Nephron (organoid): ENCODE measurements around the gene SOX9.
"Not testable (repeated sequence)": the region's sequence is repeated elsewhere in the genome, so short reads cannot be mapped to it uniquely, and the experiment has no call there.

Experiments
- H3K27ac Mint-ChIP-seq, 3 experiments: 2 replicates each; pipeline ENCODE4 v1.8.0; 2020; ENCODE audit warnings: mixed read lengths in 3 of 3, mild to moderate bottlenecking in 2 of 3, moderate library complexity in 1 of 3
- H3K27me3 Mint-ChIP-seq: 2 replicates; pipeline ENCODE4 v1.8.0; 2021; ENCODE audit warnings: low read depth, mild to moderate bottlenecking, moderate library complexity, mixed read lengths
- H3K36me3 Mint-ChIP-seq: 2 replicates; pipeline ENCODE4 v1.8.0; 2020; ENCODE audit warnings: low read depth, mixed read lengths
- H3K4me1 Mint-ChIP-seq: 2 replicates; pipeline ENCODE4 v1.8.0; 2020; ENCODE audit warnings: mixed read lengths
- H3K4me3 Mint-ChIP-seq, 3 experiments: 2 replicates each; pipeline ENCODE4 v1.8.0; 2020; ENCODE audit warnings: mild to moderate bottlenecking in 3 of 3, mixed read lengths in 3 of 3, moderate library complexity in 2 of 3
- H3K9me3 Mint-ChIP-seq: 2 replicates; pipeline ENCODE4 v1.8.0; 2020; ENCODE audit warnings: mixed read lengths
- CTCF ChIP-seq, 3 experiments: fragments of 200-600 bp; sonication (generic); IDR thresholded peaks; one replicate each; pipeline ENCODE4 v1.5.0; 2021; ENCODE audit warnings: antibody characterized with exemption in 3 of 3; ENCODE audit not compliant: unreplicated experiment in 3 of 3

SOX9 gene

GRCh38 chr17:72111336-72111923, 9.4 kb upstream of the SOX9 start:
- no peak overlapping the region for H3K27ac Mint-ChIP-seq
- peaks cover 4% of the 10 kb centered on the region for H3K4me1 Mint-ChIP-seq
- H3K27me3 Mint-ChIP-seq = peaks cover 87% of the 10 kb centered on the region

GRCh38 chr17:72111926-72112325, 8.9 kb upstream of the SOX9 start:
- H3K27me3 Mint-ChIP-seq = peaks cover 87% of the 10 kb centered on the region
- not testable (repeated sequence) for H3K9me3 Mint-ChIP-seq, H3K4me1 Mint-ChIP-seq, H3K27ac Mint-ChIP-seq, H3K4me3 Mint-ChIP-seq, H3K36me3 Mint-ChIP-seq

More at GRCh38 chr17:72111336-72111923, 9.4 kb upstream of the SOX9 start:
- Mint-ChIP-seq H3K4me3 (no peak overlapping the region), H3K9me3 (no peaks in the 10 kb centered on the region), H3K36me3 (no peaks in the 10 kb centered on the region)
- TF ChIP-seq CTCF (IDR thresholded peaks at IDR 0.05; ENCODE audit: unreplicated experiment in 3 of 3) = no peak

- H3K27ac Mint-ChIP-seq = no peak overlapping the region
- TF ChIP-seq CTCF (IDR thresholded peaks at IDR 0.05; ENCODE audit: unreplicated experiment in 3 of 3) = no peak
- peaks cover 23% of the 10 kb centered on the region for H3K4me1 Mint-ChIP-seq
- H3K9me3 Mint-ChIP-seq = no peaks in the 10 kb centered on the region
- no peak overlapping the region for H3K4me3 Mint-ChIP-seq
- peaks cover 93% of the 10 kb centered on the region for H3K27me3 Mint-ChIP-seq
- no peaks in the 10 kb centered on the region for H3K36me3 Mint-ChIP-seq
Measured at GRCh38 chr17:72113751-72114150, 7.1 kb upstream of the SOX9 start.

GRCh38 chr17:72115781-72116525, 4.9 kb upstream of the SOX9 start:
- H3K4me1 Mint-ChIP-seq = peaks cover 44% of the 10 kb centered on the region

GRCh38 chr17:72116661-72117521, 3.9 kb upstream of the SOX9 start:
- no peaks in the 10 kb centered on the region for H3K36me3 Mint-ChIP-seq
- no peaks in the 10 kb centered on the region for H3K9me3 Mint-ChIP-seq
- H3K27ac Mint-ChIP-seq = no peak overlapping the region
- peaks cover 45% of the 10 kb centered on the region for H3K4me1 Mint-ChIP-seq
- peaks cover 94% of the 10 kb centered on the region for H3K27me3 Mint-ChIP-seq
- H3K4me3 Mint-ChIP-seq = peak overlapping the region; percentile 84 to 86 (median 85)
- no peak for TF ChIP-seq CTCF (IDR thresholded peaks at IDR 0.05; ENCODE audit: unreplicated experiment in 3 of 3)

More at GRCh38 chr17:72115781-72116525, 4.9 kb upstream of the SOX9 start:
- Mint-ChIP-seq H3K9me3 (no peaks in the 10 kb centered on the region), H3K4me3 (peak overlapping the region; percentile 84 to 86 (median 85)), H3K27ac (no peak overlapping the region), H3K36me3 (no peaks in the 10 kb centered on the region), H3K27me3 (peaks cover 97% of the 10 kb centered on the region)
- no peak for TF ChIP-seq CTCF (IDR thresholded peaks at IDR 0.05; ENCODE audit: unreplicated experiment in 3 of 3)
